GM15510 (cell line): ENCODE data around the gene TMEFF2.

Experiments used
- POLR2A ChIP-seq: IDR thresholded peaks from 3 replicates; pipeline ENCODE4 v1.6.1; 2011; ENCODE audit warnings: borderline replicate concordance; ENCODE audit not compliant: insufficient read length; ENCODE audit errors: extremely low read depth

Gene TMEFF2

DNA sequence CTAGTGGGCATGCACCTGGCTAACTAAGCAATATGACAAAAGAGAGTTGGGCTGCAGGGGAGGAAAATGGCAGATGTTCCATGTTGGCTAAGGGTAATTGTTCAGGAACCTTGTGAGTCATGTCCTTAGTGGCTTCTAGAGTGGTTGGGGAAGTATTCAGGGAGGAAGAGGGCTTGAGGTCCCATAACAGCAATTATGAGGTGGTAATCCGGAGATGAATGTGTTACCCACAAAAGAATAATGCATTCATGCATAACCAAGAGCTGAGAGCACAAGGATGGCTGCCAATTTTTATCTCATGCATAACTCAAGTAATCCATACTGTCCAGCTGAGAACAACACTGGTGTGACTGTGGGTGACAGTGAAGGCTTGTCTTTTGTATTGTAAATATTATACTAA is 42.9 kb downstream of the TMEFF2 start:
- TF ChIP-seq POLR2A: no peak

DNA sequence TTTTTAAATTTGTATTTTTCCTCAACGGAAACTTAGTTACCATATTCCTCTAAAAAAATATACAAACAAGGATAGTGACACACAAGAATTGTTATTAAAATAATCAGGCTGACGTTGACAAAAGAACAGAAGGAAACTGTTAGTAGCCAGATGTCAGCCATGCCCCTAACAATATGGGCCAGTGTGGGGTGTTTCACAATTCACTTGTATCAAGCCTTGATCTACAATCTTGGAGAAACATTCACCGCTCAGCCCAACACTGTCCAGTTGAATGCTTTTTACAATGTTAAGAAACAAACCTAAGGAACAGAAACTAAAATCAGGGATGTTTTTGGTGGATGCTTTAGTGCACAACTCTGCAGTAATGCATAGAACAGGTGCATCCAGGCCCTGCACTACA is 44.6 kb downstream of the TMEFF2 start:
- no peak for TF ChIP-seq POLR2A

GRCh38 chr2:192148620-192149321 is 46.0 kb downstream of the TMEFF2 start:
- no peak for TF ChIP-seq POLR2A

DNA sequence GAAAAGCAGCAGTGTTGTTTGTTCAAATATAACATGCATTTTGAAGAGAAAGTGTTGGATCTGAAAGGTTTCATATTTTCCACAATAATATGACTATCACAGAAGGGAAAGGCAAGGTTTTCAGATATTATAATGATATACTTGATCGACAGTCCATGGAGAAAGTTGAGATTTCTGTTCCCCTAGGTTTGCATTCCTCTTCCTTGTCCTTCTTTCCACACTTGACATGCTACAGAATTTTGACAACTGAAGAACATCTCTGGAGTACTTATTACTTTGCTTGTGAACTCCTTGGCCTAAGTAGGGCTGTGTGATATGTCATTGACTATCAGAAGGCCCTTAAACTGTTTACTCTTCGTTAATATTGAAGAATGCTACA is 46.5 kb downstream of the TMEFF2 start:
- TF ChIP-seq POLR2A: no peak

GRCh38 chr2:192146069-192147015 is 48.4 kb downstream of the TMEFF2 start:
- no peak for TF ChIP-seq POLR2A

DNA sequence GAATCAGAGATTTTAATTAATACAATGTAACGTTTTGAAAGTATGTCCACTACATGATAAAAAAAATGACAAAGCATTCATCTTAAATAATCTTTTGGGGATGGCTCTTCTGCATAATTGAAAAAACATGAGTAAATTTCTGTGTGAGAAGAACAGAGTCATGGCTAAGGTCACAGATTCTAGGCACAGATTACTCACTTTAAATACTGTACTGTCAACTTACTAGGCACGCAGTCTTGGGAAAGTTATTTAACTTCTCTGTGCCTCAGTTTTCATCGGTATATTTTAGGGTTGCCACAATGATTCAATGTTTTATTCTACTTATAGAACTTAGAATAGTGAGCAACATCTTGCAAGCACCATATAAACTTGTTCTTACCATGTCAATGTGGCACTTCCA is 49.2 kb downstream of the TMEFF2 start:
- no peak for TF ChIP-seq POLR2A

DNA sequence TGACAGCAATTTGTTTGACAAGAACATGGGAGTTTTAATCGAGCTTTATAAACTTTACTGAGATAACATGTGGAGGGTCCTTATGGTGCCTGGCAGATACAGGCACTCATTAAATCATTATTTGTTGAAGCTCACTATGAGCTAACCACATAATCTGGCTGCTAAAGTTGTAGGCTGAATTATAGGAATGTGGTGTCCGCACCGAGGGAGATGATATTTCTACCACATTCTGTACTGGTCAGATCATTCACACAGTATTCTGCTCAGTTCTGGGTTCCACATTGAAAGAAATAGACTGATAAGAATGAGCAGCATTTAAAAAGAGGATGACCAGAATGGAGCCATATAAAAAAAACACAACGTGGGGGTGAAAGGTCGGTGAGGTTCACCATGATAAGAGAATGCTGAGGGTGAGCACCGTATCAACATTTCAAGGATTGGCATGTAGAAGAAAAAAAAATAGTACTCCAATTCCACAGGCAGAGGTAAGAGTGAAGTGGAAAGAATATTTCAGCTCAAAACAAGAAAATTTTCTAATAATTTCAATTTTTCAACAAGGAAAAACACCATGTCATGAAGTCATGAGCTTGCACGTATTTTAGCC is 54.4 kb downstream of the TMEFF2 start:
- TF ChIP-seq POLR2A: no peak

GRCh38 chr2:192139813-192140212 is 54.9 kb downstream of the TMEFF2 start:
- no peak for TF ChIP-seq POLR2A

DNA sequence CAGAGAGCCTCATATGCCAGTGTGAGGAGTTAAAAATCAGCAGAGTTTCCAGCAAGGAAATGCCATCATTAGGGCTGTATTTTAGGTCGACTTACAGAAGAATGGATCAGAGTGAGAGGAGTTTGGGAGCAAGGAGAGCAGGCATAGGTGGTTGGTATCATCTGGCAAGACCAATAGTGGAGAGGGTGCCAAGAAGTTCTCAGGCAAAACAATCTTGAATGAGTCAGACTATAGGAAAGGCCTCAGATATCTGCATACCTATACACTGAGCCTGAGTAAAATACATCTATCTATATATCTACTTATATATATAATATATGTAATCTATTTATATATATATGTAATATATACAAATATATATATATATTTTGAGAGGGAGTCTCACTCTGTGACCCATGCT is 57.3 kb downstream of the TMEFF2 start:
- TF ChIP-seq POLR2A: no peak

- TF ChIP-seq POLR2A: no peak
These were observed 66.1 kb downstream of the TMEFF2 start for GRCh38 chr2:192128655-192129054.

DNA sequence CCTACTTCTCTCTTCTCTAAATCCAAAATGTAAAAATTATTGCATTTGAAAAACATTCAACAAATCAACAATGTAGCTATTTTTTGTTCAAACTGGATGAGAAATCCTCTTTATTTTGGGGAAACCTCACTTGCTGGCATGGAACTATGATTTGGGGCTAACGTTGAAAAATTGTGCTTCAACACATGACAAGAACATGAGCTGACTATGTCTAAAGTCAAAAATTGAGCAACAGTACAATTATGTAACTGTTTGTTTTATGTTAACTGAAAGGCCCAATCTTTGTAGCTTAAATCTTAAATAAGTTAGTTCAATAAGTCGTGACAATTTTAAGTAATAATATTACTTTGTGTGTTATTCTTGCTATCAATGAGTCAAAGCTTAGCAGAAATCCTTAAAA is 67.3 kb downstream of the TMEFF2 start:
- no peak for TF ChIP-seq POLR2A

- TF ChIP-seq POLR2A: no peak
These were observed 67.8 kb downstream of the TMEFF2 start for GRCh38 chr2:192126912-192127311.

DNA sequence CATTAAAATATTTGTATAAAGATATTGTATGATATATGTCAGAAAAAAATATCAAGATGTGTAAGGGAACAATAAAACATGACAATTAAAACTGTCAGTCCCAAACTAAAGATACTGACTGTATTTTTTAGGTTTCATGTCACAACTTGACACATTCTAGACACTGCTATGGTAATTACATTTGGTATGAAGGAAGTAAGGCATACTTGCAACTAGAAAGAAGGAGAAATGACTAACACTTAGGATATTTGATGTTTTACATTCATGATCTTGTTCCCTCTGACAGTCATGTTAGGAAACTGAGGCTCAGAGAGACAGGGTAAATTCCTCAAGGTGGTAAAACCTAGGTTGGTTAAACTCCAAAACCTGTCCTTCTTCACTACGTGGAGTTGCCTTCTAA is 68.3 kb downstream of the TMEFF2 start:
- no peak for TF ChIP-seq POLR2A

DNA sequence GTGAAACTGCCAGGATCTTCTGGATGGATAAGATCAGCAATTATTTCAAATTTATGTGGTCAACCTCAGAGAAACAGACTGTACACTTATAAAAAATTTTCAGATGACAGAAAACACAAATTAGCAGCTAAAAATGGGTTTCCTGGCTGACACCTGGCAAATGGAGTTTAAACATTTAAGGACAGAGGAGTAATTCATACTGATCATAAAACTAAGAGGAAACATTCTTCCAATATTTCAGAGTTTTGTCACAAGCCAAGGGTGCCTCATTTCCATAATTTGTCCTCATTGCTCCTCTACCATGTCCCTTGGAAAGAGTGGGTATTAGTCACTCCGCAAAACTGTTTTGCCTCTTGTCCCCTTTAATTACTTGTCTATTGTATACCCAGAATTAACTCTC is 70.2 kb downstream of the TMEFF2 start:
- no peak for TF ChIP-seq POLR2A

DNA sequence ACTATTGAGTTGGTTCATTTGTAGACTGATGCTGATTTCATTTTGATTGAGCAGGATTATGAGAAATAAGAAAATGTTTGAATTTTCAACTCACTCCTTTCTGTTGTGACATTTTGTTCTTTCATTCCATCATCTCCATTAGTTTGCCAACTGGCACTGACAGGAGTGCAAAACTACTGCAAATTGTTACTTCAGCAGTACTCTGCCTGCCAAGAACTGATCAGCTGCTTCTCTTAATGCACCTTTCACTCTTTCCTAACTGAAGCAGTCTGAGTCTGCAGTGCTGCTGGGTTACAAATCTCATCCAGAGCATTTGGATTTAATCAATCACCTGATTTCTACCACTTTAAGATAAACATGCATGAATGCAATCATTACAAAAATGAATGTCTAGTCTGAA is 70.9 kb downstream of the TMEFF2 start:
- no peak for TF ChIP-seq POLR2A

DNA sequence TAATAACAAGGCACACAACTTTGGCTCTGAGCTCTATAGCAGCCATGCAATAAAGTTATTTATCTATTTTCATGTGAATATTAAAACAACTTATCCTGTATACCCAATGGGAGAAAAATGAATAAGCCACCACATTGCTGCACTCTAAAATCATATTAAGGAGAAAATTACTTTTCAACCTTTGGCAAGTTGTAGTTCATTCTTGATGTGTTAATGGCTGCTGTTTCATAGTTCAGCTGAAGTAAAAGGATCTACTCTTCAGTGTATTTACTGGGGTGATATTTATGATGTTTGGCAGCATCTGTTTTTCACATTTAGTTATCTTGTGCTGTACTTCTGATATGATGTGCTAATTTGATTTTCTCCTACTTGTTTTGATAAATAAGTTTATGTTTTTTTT is 71.8 kb downstream of the TMEFF2 start:
- TF ChIP-seq POLR2A: no peak

- no peak for TF ChIP-seq POLR2A
These were observed 72.6 kb downstream of the TMEFF2 start for GRCh38 chr2:192122141-192122540.

DNA sequence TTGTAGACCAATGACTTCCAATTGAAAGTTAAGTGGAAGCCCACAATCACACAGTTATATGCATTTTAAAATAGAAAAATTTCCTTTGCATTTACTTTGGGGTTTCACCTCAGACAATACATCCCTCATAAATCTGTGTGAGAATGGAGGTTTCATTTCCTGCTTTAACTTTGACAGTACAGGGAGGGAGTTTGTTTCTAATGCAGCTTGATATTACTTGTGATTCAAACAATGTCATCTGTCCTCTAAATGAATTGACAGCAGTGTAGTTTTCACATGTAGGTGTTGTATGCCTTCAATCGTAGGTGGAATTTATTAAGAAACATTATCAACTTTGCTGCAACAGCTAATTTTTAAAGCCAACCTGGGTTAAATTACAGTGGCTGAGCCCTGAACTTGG is 75.2 kb downstream of the TMEFF2 start:
- TF ChIP-seq POLR2A: no peak
